DMS53 treated with DMSO at 0.1 percent for 48 hours (cell line): ENCODE results near the gene KIFC3.
A peak's percentile ranks its signal among the peaks of the same experiment; 100 is the strongest.
"Not testable (repeated sequence)": the region's sequence is repeated elsewhere in the genome, so short reads cannot be mapped to it uniquely, and the experiment has no call there.

Experiments
- DNase-seq: peaks from one replicate; lab custom pipeline; 2025; ENCODE audit not compliant: unreplicated experiment; lab: John Stamatoyannopoulos, UW

Gene KIFC3, protein sequence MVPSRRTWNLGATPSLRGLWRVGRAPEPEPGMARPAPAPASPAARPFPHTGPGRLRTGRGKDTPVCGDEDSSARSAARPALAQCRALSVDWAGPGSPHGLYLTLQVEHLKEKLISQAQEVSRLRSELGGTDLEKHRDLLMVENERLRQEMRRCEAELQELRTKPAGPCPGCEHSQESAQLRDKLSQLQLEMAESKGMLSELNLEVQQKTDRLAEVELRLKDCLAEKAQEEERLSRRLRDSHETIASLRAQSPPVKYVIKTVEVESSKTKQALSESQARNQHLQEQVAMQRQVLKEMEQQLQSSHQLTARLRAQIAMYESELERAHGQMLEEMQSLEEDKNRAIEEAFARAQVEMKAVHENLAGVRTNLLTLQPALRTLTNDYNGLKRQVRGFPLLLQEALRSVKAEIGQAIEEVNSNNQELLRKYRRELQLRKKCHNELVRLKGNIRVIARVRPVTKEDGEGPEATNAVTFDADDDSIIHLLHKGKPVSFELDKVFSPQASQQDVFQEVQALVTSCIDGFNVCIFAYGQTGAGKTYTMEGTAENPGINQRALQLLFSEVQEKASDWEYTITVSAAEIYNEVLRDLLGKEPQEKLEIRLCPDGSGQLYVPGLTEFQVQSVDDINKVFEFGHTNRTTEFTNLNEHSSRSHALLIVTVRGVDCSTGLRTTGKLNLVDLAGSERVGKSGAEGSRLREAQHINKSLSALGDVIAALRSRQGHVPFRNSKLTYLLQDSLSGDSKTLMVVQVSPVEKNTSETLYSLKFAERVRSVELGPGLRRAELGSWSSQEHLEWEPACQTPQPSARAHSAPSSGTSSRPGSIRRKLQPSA

GRCh38 chr16:57802341-57803133, at the start of gene KIFC3:
TSS of gene KIFC3 (minus strand) at chr16:57802491. CDS start at chr16:57798243, 4,248 bp downstream.
- peak; percentile 73 for DNase-seq

DNA sequence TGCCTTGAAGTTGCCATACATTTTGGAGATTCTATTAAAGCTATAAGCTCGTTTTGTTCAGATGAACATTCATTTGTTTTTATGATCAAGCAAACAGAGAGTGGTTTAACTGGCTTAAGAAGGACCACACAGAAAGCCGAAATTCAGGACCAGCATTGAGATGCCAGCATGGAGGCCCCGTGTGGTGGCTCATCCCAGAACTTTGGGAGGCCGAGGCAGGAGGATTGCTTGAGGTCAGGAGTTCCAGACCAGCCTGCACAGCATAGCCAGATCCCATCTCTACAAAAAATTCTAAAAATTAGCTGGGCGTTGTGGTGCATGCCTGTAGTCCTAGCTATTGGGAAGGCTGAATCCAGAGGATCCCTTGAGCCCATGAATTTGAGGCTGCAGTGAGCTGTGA, 45.9 kb upstream of the KIFC3 start:
- no peak for DNase-seq

DNA sequence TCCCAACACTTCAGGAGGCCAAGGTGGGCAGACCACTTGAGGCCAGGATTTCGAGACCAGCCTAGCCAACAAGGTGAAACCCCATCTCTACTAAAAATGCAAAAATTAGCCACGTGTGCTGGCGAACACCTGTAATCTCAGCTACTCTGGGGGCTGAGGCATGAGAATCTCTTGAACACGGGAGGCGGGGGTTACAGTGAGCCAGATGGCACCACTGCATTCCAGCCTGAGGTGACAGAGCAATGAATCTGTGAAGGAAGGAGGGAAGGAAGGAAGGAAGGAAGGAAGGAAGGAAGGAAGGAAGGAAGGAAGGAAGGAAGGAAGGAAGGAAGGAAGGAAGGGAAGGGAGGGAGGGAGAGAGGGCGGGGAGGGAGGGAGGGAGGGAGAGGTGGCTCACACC, 44.6 kb upstream of the KIFC3 start:
- DNase-seq, result not testable (repeated sequence)

DNA sequence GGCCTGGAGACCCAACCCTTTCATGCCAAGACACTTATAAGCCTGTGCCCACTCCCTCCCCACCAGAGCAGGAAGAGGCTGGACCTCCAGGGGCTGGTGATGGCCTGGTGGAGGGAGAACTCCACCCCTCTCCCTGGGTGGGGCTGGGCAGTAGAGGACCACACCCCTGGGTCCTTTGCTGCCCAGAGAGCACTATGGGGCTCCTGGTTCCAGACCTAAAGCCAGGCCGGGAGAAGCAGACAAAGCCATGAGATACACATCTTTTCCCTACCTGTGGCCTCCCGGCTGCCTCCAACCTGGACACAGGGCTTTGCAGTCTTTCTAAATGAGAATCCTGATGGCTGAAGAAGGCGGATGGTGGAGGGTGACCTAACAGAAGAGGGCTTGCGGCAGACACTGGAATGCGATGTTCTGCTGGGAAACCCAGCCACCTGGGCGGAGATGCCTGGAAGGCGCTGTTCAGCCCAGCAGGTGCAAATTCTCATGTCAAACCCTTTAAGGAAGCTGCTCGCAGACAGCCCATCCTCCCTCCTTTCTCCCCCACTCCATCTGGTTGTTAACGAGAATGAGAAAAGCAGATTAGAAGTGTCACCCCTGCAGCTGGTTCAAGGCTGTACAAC, 43.9 kb upstream of the KIFC3 start:
- no peak for DNase-seq

GRCh38 chr16:57845115-57845514, 42.8 kb upstream of the KIFC3 start:
- DNase-seq, result no peak

- no peak for DNase-seq
These were observed 42.2 kb upstream of the KIFC3 start for GRCh38 chr16:57844416-57845030.

- no peak for DNase-seq
These were observed 41.1 kb upstream of the KIFC3 start for GRCh38 chr16:57843400-57843799.

DNA sequence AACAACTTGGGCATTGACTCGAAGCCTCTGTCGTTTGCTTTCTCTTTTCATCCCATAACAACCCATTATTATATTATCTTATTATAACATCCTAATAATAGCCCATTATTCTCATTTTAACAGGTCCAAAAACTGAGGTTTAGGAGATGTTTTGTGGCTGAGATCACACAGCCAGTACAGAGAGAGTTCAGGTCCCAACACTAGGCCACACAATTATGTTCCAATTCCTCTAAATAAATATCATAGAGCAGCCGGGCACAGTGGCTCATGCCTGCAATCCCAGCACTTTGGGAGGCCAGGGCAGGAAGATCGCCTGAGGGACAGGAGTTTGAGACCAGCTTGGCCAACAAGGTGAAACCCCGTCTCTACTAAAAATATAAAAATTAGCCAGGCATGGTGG, 40.3 kb upstream of the KIFC3 start:
- DNase-seq, result no peak

DNA sequence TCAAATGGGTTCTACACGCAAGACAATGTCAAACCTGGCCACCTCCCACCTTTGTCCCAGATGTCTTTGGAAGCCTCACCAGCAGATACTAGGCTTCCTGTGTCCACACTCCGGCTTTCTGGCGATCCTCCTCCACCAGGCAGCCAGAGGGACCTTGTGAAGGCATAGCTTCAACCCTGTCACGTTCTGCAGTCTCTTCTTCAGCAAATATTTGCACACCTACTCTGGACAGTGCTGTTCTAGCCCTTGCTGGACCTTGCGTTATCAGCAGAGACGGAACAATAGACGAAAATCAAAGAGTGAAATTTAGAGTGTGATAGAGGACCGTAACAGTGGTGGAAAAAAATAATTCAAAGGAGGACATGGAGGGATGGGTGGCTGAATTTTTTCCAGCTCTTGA, 38.5 kb upstream of the KIFC3 start:
- DNase-seq, result no peak

DNA sequence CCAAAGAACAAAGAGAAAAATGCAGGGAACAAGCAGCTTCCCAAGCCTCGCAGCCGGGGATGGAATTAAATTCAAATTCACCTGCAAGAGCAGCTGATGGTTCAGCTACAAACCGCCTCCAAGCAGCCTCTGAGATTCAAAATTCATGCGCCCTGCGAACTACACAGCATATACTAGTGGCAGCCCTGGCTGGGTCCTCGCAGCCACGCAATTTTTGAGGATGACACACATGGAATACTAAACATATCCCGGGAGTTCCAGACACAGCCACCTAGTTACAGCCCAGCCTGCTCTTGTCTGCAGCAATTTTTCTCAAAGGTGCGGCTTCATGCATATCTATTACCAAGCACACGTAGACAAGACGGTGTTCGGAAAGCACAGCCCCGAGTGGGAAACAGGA, 35.9 kb upstream of the KIFC3 start:
- DNase-seq, result no peak

- DNase-seq, result no peak
These were observed 35.2 kb upstream of the KIFC3 start for GRCh38 chr16:57837305-57838125.

- DNase-seq, result not testable (repeated sequence)
These were observed 33.1 kb upstream of the KIFC3 start for GRCh38 chr16:57835439-57835838.

GRCh38 chr16:57834936-57835335, 32.6 kb upstream of the KIFC3 start:
- DNase-seq, result no peak

- no peak for DNase-seq
These were observed 28.7 kb upstream of the KIFC3 start for GRCh38 chr16:57830890-57831484.

DNA sequence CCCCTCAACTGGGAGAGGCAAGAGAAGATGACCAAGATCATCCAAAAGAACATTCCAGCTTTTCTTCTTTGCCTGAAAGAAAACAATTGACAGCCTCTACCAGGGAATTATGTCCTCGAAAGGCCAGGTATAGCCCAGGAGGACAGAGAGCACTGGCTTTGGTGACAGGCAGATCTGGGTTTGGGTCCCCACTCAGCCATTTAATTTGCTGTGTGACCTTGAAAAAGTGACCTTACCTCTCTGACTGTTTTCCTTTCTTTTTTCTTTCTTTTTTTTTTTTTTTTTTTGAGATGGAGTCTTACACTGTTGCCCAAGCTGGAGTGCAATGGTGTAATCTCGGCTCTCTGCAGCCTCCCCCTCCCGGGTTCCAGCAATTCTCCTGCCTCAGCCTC, 27.7 kb upstream of the KIFC3 start:
- no peak for DNase-seq

GRCh38 chr16:57828272-57829161, 26.2 kb upstream of the KIFC3 start:
- no peak for DNase-seq

GRCh38 chr16:57826706-57827625, 24.7 kb upstream of the KIFC3 start:
- DNase-seq, result no peak
